ENCODE results near the gene MZT2B.
"Not testable (repeated sequence)": the region's sequence is repeated elsewhere in the genome, so short reads cannot be mapped to it uniquely, and the experiment has no call there.

Gene MZT2B

GRCh38 chr2:130220505-130220904 is 38.4 kb downstream of the MZT2B start:
- not testable (repeated sequence) for DNase-seq

GRCh38 chr2:130222523-130222922 is 40.5 kb downstream of the MZT2B start:
- DNase-seq = not testable (repeated sequence)

- DNase-seq = not testable (repeated sequence)
Measured at GRCh38 chr2:130228005-130228404, 45.9 kb downstream of the MZT2B start.

GRCh38 chr2:130228467-130229160 is 46.6 kb downstream of the MZT2B start:
- not testable (repeated sequence) for DNase-seq

GRCh38 chr2:130229161-130229510 is 47.1 kb downstream of the MZT2B start:
- DNase-seq = peak; percentile 23

GRCh38 chr2:130230376-130230775 is 48.3 kb downstream of the MZT2B start:
- DNase-seq = not testable (repeated sequence)

GRCh38 chr2:130230907-130231306 is 48.8 kb downstream of the MZT2B start:
- not testable (repeated sequence) for DNase-seq

GRCh38 chr2:130231656-130232055 is 49.6 kb downstream of the MZT2B start:
- no peak for DNase-seq

GRCh38 chr2:130233066-130233465 is 51.0 kb downstream of the MZT2B start:
- DNase-seq = not testable (repeated sequence)

- not testable (repeated sequence) for DNase-seq
Measured at GRCh38 chr2:130239581-130239980, 57.5 kb downstream of the MZT2B start.
